Peyer's patch (tissue), 4 donors: ENCODE measurements around the gene SLX9.

ENCODE experiments used
- CTCF ChIP-seq, 6 experiments: fragments of 450-650 bp in 4 of 6; fragments of 200-600 bp in 2 of 6; sonication (generic) in 1 of 6; IDR thresholded peaks; one replicate each; pipeline ENCODE4 v1.5.1; 2017 to 2019; ENCODE audit warnings: antibody characterized with exemption in 6 of 6, mild to moderate bottlenecking in 3 of 6, moderate library complexity in 1 of 6
- POLR2A ChIP-seq, 2 donors: fragments of 450-650 bp; IDR thresholded peaks; one replicate each; pipeline ENCODE4 v1.5.1; 2017; ENCODE audit warnings: antibody characterized with exemption in 2 of 2, mild to moderate bottlenecking in 2 of 2, moderate library complexity in 2 of 2

GRCh38 chr21:44954281-44954771, 14.5 kb downstream of the SLX9 start:
- TF ChIP-seq CTCF (IDR thresholded peaks at IDR 0.05) (no peak), POLR2A (IDR thresholded peaks at IDR 0.05) (no peak)
